Chondrocyte (in vitro differentiated cells): Measurements from ENCODE around the gene LDHA. TPM values are rescaled to one million over a fixed set of nuclear protein-coding genes. Genes with fewer than 3 reads are reported as not detected.

Experiments
- DNase-seq: peaks from one replicate; pipeline ENCODE4 v3.0.0; 2021; ENCODE audit warnings: mixed read lengths, low spot score
- H3K27ac Mint-ChIP-seq: one replicate; pipeline ENCODE4 v1.8.0; 2021; ENCODE audit warnings: mild to moderate bottlenecking, moderate library complexity, mixed read lengths; ENCODE audit not compliant: unreplicated experiment
- H3K27me3 Mint-ChIP-seq: 2 replicates; pipeline ENCODE4 v1.8.0; 2021; ENCODE audit warnings: low read depth, mixed read lengths
- H3K36me3 Mint-ChIP-seq: 2 replicates; pipeline ENCODE4 v1.8.0; 2021; ENCODE audit warnings: low read depth, mixed read lengths
- H3K4me1 Mint-ChIP-seq: 2 replicates; pipeline ENCODE4 v1.8.0; 2021; ENCODE audit warnings: low read depth, mild to moderate bottlenecking, mixed read lengths
- H3K4me3 Mint-ChIP-seq: one replicate; pipeline ENCODE4 v1.8.0; 2021; ENCODE audit warnings: mild to moderate bottlenecking, moderate library complexity, mixed read lengths; ENCODE audit not compliant: unreplicated experiment
- H3K9me3 Mint-ChIP-seq: 2 replicates; pipeline ENCODE4 v1.8.0; 2021; ENCODE audit warnings: low read depth, mixed read lengths
- total RNA-seq: library from RNA; stranded (reverse); gene quantifications from 3 replicates; pipeline ENCODE4 v1.2.1, GENCODE V29; 2021
- TF ChIP-seq, protein P1 (sequence below): fragments of 200-600 bp; sonication (generic); IDR thresholded peaks from 2 replicates; pipeline ENCODE4 v1.5.0; 2021; ENCODE audit warnings: antibody characterized with exemption, mild to moderate bottlenecking, moderate library complexity

Gene LDHA
- total RNA-seq, 1 donor from 2014 or later: 1,078 TPM

DNA sequence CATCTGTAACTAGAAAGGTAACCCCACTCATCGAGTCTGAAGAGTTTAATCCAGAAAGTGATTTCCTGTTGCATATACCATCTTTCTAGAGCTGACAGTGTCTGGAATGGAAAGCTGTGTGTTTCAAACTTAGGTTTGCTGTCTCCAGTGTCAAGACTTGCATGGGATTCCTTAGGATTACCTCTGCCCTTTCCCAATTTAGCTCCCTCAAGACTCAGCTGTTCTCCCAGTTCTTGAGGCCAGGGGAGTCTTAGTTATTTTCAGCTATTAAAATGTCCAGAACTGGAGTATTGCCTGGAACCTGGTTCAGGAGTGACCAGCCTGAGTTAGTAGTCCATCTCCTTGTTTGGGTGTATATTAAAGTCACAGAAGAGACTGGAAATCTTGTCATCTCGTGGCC lies 25.0 kb upstream of the LDHA start:
- TF ChIP-seq, protein P1, sequence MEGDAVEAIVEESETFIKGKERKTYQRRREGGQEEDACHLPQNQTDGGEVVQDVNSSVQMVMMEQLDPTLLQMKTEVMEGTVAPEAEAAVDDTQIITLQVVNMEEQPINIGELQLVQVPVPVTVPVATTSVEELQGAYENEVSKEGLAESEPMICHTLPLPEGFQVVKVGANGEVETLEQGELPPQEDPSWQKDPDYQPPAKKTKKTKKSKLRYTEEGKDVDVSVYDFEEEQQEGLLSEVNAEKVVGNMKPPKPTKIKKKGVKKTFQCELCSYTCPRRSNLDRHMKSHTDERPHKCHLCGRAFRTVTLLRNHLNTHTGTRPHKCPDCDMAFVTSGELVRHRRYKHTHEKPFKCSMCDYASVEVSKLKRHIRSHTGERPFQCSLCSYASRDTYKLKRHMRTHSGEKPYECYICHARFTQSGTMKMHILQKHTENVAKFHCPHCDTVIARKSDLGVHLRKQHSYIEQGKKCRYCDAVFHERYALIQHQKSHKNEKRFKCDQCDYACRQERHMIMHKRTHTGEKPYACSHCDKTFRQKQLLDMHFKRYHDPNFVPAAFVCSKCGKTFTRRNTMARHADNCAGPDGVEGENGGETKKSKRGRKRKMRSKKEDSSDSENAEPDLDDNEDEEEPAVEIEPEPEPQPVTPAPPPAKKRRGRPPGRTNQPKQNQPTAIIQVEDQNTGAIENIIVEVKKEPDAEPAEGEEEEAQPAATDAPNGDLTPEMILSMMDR: no peak
- Mint-ChIP-seq H3K36me3 (peaks cover 17% of the 10 kb centered on the region), H3K4me1 (peaks cover 32% of the 10 kb centered on the region), H3K9me3 (peaks cover 2% of the 10 kb centered on the region), H3K4me3 (no peak overlapping the region), H3K27ac (peak overlapping the region; percentile 65), H3K27me3 (no peaks in the 10 kb centered on the region)
- no peak for DNase-seq

DNA sequence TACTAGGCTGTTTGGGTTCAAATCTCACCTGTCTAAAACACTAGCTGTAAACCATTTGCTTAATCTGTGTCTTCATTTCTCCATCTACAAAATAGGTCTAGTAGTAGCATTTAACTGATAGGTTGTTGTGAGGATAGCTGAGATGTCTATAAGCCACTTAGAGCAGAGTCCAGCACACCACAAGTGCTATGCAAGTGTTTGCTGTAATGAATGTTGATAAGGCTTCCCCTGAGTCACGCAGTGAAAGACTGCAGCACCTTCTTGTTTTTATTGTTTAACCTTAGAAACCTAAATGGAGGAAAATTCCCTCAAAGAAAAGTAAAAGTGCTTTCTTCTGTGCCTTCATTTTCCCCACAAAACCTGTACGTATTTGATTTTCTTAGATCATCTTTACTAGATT lies 23.1 kb upstream of the LDHA start:
- TF ChIP-seq, protein P1: no peak
- no peak for DNase-seq
- peaks cover 9% of the 10 kb centered on the region for H3K36me3 Mint-ChIP-seq
- H3K27me3 Mint-ChIP-seq: no peaks in the 10 kb centered on the region
- no peak overlapping the region for H3K27ac Mint-ChIP-seq
- H3K9me3 Mint-ChIP-seq: peaks cover 2% of the 10 kb centered on the region
- no peak overlapping the region for H3K4me3 Mint-ChIP-seq
- H3K4me1 Mint-ChIP-seq: peaks cover 27% of the 10 kb centered on the region

DNA sequence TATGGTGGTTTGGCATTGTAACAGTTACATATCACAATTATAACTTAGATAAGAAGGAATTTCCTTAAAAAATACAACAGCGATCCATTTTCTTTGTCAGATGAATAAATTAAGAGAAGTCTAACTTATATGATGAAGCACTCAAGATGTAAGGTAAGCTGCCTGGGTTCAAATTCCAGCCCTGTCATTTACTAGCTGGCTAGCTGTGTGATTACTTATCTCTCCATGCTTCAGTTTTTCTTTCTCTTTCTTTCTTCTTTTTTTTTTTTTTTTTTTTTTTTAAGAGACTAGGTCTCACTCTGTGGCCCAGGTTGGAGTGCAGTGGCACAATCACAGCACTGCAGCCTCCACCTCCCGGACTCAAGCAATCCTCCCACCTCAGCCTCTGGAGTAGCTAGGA lies 22.2 kb upstream of the LDHA start:
- Mint-ChIP-seq H3K36me3 (peaks cover 4% of the 10 kb centered on the region), H3K27ac (no peak overlapping the region), H3K4me1 (peaks cover 19% of the 10 kb centered on the region), H3K9me3 (peaks cover 2% of the 10 kb centered on the region), H3K4me3 (no peak overlapping the region), H3K27me3 (no peaks in the 10 kb centered on the region)
- DNase-seq: no peak
- TF ChIP-seq, protein P1: no peak

DNA sequence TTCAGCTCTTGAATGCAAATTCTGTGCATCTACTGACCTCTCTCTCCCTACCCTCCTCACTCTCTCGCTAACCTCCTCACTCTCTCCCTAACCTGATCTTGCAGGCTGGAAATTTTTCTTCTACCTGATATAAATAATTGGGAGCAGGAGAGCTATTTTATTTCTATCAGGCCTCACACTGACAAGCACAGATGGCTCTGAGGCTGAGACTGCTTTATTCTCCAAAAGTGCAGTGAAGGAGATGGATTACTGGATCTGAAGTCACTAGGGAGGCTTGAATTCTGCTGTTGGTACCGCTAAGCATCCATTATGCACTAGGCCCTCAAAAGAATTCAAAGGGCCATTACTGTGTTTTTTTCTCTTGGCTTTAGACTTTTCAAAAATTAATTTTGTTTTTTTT lies 19.4 kb upstream of the LDHA start:
- H3K4me3 Mint-ChIP-seq: no peak overlapping the region
- H3K27me3 Mint-ChIP-seq: no peaks in the 10 kb centered on the region
- H3K27ac Mint-ChIP-seq: no peak overlapping the region
- TF ChIP-seq, protein P1: no peak
- no peak for DNase-seq
- no peaks in the 10 kb centered on the region for H3K36me3 Mint-ChIP-seq
- no peaks in the 10 kb centered on the region for H3K4me1 Mint-ChIP-seq
- H3K9me3 Mint-ChIP-seq: no peaks in the 10 kb centered on the region

DNA sequence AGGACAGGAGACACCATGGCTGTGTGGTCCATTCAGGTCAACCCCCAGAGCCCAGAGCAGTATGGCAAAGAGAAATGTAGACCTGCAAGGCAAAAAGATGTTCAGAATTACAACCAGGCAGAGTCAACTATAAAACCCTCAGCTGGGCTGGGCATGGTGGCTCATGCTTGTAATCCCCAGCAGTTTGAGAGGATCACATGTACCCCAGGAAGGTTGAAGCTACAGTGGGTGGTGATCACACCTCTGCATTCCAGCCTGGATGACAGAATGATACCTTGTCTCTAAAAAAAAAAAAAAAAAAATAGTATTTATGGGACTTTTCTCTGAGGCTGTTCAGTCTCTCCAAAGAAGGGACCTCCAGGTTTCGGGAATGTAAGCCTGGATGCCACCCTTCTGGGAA lies 18.4 kb upstream of the LDHA start:
- TF ChIP-seq, protein P1: no peak
- Mint-ChIP-seq H3K4me1 (no peaks in the 10 kb centered on the region), H3K9me3 (no peaks in the 10 kb centered on the region)

More for the DNA sequence above, 18.4 kb upstream of the LDHA start:
- no peaks in the 10 kb centered on the region for H3K36me3 Mint-ChIP-seq
- H3K4me3 Mint-ChIP-seq: no peak overlapping the region
- no peak for DNase-seq
- H3K27me3 Mint-ChIP-seq: no peaks in the 10 kb centered on the region
- no peak overlapping the region for H3K27ac Mint-ChIP-seq
